ENCODE results near the gene LARP4B. TPM values are rescaled to one million over a fixed set of nuclear protein-coding genes. Genes with fewer than 3 reads are reported as not detected.

LARP4B gene
- total RNA-seq, 1 experiment from 2014 or later, result 31.1 TPM

DNA sequence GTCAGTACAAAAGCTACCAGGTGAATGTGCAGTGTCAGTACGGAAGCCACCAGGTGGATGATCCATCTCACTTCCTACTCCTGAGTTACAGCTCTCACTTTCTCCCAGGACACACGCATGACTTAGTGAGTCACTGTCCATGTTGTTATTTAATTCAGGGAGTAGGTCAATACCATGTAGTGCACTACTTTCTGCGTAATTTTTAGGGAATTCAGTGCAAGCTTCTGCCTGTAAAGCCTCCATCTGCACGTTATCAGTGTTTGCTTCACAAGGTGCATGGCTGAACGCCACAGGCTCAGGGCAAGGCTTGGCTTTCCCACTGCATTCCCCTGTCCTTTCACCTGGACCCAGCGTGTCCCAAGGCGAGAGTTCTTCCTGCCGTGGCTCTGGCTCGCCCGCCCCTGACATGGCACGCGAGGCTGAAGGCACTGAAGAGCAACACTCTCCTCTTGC lies 59.5 kb downstream of the LARP4B start:
- no peak for DNase-seq (ENCODE audit: extremely low read depth, low read depth)

DNA sequence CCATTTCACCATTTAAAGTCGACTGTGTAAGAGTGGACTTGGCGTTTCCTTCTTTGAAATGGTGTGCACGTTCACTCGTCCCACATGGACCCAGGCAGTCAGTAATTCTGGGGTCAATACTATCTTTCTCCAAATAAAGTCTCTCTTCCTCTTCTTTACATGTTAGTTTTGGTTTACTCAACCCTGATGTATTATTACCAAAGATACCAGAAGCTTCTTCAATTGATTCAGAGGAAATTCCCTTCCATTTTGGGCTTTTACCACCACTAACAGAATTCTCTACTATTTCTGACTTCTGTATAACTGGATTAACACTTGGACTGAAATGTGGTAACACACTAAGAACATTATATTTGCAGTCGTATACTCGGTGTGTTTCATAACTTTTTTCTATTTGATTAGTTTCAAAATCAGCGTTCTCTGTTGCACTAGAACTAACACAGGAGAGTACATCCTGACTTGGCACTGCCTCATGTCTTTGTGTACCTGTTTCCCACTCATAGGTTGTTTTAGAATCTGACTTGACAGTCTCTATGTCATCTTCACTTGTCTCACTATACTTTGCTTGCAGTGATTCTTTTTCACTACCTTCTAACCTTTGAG lies 60.8 kb downstream of the LARP4B start:
- DNase-seq (ENCODE audit: extremely low read depth, low read depth), result no peak

DNA sequence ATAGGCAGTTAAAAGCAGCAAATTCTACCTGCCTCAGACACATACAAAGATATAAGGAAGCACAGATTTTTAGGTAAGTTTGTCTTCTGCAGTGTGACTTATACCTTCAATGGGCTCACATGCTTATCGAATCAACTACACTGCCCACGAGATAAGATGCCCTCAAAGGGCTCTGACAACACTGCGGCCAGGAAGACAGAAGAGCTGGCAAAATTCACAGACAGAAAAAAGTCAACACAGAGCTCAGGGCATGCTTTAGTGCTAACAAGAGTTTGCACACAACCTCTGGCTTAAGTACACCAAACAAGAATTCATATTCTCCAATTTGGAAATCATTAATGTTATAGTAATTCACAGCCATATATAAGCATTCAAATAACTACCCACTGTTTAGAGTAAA lies 62.3 kb downstream of the LARP4B start:
- no peak for DNase-seq (ENCODE audit: extremely low read depth, low read depth)

DNA sequence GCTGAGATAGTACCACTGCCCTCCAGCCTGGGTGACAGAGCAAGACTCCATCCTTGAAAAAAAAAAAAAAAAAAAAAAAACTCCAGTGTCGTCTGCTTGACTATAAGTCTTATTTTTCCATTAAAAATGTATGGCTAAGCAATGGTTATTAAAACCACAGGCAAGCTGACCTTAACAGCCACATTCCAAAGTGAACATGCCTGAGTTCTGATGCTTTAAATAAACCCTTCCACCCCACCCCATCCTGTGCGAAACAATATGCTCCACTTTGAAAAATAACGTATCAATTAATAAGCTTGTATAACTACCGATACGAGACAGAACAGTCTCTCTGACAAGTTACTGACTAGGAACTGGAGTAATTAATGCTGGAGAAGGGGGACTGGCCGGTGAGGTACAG lies 63.7 kb downstream of the LARP4B start:
- no peak for DNase-seq (ENCODE audit: extremely low read depth, low read depth)

DNA sequence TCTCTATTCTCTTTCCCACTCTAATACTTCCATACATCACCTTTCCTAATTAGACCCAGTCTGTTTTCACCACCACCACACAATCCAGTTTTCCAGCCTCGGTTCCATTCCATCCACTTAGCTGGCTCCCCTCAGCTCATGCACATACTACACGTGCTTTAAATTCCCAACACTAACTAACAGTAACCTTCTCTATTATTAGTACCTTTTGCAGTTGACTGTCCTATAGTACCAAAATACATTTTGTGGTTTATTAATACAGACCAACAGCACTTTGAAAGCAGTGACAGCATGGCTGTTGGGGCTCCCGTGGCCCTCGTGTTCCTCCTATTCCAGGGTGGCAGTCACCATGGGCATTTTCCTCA lies 64.9 kb downstream of the LARP4B start:
- DNase-seq (ENCODE audit: extremely low read depth, low read depth), result no peak

DNA sequence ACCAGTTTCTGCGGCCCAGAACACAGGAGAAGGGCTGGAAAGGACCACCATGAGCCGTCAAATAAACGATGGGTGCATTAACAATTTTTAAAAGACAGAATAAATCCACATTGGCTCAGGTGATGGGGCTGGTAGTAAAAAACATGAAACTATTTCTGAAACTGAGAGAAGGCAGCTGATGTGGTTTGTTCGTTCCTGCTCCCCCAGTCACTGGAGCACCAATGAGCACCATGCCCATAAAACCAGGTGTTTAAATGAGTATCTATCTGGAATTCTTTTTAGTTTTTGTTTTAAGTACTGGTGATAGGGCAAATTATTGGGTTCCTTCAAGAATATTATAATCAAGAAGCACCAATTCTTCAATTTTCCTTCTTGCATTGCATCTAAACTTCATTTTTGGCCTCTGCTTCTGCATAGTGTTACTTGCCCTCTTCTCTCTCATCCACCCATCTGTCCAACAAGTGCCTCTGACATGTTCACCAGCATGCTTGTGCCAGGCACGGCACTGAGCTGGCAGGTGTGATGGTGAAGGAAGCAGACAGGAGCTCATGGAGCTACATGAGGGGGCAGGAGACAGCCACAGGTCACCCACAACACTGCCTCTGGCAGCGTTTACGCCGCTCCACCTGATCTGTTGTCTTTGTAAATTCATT lies 65.5 kb downstream of the LARP4B start:
- DNase-seq (ENCODE audit: extremely low read depth, low read depth), result no peak

DNA sequence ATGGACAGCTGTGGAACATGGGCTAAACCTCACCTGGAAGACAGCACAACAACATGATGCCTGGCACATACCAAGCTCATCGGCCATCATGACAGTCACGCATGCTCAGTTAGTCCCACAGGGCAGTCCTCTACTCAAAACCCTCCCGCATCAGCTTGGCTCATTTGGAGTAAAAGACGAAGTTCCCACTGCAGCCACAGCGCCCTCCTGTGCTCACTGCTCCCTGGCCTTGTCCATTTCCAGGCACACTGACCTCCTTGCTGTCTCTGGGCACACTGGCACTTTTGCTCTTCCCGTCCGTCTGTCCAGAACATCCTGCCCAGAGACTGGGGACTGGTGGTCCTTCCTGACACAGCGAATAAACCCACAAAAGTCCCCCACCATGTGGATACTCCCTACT lies 66.2 kb downstream of the LARP4B start:
- DNase-seq (ENCODE audit: extremely low read depth, low read depth), result no peak

DNA sequence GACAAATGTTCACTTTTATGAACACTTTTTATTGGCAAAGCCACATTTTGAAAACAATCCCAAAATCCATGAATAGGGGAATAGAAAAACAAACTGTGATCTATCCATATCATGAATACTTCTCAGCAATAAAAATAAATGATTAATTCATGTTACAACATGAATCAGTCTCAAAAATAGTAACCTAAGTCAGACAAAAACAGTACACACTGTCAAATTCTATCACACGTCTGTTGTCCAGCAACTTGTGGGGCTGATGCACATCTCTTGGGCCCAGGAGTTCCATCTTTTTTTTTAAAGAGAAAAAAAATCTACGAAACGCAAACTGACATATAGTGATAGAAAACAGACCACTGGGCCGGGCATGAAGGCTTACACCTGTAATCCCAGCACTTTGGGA lies 71.0 kb downstream of the LARP4B start:
- DNase-seq (ENCODE audit: extremely low read depth, low read depth), result no peak

DNA sequence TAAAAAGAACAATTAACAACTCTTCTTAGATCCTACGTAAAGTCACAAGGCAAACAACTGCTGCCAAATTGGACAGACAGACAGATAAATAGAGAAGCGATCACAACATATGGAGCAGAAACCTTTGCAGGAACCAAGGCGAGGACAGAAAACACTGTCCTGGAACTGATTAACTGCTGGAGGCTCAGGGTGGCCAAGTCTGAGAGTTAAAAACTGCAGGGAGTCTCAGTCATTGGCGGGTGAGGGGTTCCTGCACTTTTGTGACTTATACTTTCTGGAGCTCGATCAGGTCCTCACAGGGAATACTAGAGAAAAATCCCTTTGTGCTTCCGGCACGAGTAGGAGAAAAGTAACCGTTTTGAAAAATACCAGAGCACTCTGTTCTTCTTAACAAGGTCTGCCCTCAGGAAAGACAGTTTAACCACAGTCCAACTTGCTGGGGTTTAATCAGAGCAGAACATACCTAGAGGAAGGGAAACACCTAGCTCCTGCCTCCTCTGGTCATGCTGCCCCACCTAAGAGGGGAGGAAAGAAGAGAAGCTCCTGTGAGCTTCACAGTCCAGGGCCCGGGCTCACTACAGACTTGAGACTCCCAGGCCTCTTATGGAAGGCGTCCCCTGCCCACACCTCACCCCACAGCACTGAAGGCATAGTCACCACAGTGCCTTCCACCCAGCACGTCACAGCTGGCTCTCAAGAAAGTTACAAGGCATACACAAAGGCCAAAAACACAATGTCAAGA lies 74.9 kb downstream of the LARP4B start:
- DNase-seq (ENCODE audit: extremely low read depth, low read depth), result no peak

DNA sequence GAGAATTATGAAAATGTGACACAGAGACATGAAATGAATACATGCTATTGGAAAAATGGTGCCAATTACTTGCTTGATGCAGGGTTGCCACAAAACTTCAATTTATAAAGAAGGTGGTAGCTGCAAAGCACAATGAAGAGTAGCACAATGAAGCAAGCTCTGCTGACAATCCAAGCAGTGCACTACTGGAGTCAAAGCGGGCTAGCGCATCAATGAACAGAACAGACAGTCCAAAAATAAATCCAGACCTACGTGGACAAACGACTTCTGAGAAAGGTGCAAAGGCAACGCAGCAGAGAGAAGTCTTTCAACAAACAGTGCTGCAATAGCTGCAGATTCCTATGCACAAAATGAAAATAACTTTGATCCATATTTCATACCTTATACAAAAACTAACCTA lies 75.8 kb downstream of the LARP4B start:
- DNase-seq (ENCODE audit: extremely low read depth, low read depth), result no peak

DNA sequence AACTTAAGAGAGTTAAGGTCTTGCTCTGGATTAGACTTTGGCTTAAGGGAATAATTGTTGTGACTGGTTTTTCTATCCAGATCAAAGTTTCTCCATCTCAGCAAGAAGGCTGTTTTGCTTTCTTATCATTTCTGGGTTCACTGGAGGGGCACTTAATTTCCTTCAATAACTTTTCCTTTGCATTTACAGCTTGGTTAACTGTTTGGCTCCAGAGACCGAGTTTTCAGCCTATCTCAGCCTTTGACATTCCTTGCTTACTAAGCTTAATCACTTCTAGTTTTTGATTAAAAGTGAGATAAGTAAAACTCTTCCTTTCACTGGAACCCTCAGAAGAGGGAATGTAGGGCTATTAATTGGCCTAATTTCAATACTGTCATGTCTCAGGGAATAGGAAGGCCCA lies 76.4 kb downstream of the LARP4B start:
- no peak for DNase-seq (ENCODE audit: extremely low read depth, low read depth)

DNA sequence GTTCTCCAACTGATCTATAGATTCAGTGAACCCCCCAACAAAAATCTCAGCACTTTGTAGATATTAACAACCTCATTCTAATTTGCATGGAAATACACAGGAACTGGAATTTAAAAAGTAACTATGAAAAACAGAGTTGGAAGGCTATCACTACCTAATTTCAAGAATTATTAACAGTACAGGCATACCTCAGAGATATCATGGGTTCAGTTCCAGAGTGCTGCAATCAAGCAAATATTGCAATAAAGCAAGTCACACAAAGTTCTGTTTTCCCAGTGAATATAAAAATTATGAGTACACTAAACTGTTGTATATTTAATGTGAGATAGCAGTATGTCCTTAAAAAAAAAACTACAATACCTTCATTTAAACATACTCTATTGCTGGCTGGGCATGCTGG lies 78.5 kb downstream of the LARP4B start:
- no peak for DNase-seq (ENCODE audit: extremely low read depth, low read depth)

DNA sequence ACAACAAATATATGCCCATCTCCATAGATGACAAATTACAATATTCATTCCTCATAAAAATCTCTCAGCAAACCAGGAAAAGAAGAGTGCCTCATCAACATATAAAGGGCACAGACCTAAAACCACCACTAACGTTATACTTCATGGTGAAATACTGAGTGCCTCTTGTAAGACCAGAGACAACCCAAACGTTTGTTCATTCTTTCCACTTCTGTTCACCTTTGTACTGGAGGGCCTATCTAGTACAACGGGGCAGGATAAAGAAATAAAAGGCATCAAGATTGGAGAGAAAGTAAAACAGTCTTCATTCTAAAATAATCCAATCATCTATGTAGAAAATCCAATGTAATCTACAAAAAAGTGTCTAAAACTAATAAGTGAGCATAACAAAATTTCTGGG lies 79.1 kb downstream of the LARP4B start:
- no peak for DNase-seq (ENCODE audit: extremely low read depth, low read depth)

DNA sequence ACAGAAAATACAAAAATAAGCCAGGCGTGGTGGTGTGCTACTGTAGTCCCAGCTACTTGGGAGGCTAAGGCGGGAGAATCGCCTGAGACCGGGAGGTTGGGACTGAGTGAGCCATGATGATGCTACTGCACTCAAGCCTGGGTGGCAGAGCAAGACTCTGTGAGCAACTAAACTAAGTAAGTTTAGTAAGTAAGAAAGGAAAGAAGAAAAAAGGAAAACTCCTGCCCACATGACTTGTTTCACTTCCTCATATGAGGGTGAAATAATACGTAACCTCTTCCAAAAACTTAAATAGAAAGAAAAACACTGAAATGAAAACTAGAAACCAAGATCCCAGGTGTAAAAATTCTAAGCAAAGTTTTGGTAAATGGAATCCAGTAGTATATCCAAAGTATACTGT lies 79.6 kb downstream of the LARP4B start:
- no peak for DNase-seq (ENCODE audit: extremely low read depth, low read depth)

DNA sequence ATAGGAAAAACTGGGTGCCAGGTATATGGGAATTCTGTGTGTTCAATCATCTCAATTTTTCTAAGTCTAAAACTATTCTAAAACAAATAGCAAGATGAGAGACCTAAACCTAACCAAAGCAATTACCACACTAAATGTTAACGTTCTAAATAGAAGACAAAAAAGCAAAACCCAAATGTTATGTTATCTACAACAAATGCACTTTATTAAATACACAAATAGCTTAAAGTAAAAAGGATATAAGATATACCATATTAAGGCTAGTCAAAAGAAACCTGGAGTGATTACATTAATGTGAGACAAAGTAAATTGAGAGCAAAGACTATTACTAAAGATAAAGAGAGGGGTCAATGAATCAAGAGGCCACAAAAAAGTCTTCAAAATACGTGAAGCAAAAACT lies 81.4 kb downstream of the LARP4B start:
- DNase-seq (ENCODE audit: extremely low read depth, low read depth), result no peak

DNA sequence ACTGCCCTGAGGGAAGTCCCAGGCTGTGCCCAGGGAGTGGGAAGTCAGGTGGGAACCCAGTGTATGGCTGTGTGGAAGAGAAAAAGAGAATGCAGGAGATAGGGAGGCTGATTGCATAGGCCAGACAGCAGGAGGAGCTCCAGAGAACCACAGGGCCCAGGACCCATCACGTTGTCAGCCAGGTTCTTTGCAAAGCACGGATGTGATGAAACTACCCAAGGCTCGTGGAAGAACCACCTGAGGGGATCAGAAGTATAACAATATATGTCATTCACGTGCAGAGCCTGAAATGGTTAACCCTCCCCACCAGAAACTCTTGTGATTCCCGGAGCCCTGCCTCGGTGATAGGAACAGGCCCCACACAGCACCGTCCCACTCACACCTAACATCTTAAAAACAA lies 83.6 kb downstream of the LARP4B start:
- DNase-seq (ENCODE audit: extremely low read depth, low read depth), result no peak

DNA sequence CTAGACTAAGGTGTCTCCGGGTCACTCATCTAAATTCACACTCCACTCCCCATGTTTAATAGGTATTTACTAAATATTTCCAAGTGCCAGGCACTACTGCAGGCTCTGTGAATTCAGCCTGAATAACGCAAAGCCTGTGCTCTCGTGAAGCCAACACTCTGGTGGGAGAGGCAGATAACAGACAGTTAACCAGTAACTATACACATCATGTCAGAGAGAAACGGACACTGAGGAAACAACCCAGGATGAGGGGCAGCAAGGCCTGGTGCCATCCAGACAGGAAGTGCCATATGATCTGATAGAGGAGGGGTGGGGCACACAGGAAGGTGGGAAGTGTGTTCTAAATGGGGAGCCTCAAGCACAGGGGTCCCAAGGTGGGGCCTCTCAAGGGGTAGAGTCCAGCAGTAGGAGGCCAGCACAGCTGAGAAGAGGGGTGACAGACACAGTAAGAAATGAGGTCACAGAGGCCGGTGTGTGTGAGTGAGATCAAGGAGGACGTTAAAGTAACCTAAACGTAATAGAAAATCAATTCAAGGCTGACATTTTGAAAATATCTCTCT lies 85.3 kb downstream of the LARP4B start:
- DNase-seq (ENCODE audit: extremely low read depth, low read depth), result no peak

DNA sequence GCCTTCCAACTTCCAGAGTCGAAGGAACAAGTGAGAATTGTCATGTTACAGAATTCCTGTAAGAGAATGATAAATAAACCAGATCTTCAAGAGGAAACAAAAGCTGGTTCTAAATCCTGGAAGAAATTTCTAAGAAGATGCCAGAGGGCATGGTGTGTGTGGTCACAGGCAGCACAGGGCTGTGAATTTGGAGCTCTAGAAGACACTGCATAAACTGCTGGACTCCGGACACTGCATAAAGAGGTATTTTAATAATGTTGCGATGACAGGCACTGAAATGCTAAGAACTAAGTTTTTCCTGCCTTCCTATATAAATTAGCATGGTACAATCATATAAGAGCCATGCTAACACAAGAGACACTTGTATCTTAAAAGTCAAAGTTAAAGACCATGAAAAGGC lies 86.0 kb downstream of the LARP4B start:
- DNase-seq (ENCODE audit: extremely low read depth, low read depth), result no peak

DNA sequence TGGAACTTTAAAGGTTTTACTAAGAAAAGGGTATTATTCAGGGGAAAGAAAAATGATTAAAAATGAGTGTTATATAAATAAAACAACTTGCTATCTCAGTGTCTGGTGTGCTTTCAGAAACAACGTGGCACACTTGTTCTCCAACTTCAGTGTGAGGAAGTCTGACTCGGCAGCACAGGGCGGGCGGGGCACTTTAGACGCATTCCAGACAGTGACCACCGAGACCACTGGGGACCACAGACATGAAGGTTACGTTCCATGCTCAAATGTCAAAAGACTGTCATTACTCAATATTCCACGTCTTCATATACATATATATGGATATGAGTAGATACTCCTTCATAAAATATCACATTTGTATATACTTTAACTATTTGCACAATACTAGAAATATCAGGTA lies 87.0 kb downstream of the LARP4B start:
- DNase-seq (ENCODE audit: extremely low read depth, low read depth), result no peak

DNA sequence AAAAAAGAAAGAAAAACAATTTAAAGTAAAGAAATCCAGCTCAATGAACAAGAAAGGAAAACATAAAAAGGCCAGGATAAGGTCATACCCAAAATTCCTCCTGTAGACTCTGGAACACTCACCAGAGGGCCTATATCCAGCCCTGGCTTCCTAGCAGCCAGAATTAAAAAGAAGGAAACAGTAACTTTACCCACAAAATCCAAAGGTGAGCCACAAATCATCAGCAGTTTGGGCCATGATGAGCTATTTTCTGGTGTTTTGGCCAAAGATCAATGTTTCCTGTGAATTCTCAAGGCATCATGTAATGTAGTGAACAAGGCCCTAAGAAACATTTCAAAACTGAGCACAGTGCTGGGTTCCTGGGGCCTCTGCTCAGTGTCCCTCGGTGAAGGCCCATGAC lies 87.8 kb downstream of the LARP4B start:
- DNase-seq (ENCODE audit: extremely low read depth, low read depth), result no peak

DNA sequence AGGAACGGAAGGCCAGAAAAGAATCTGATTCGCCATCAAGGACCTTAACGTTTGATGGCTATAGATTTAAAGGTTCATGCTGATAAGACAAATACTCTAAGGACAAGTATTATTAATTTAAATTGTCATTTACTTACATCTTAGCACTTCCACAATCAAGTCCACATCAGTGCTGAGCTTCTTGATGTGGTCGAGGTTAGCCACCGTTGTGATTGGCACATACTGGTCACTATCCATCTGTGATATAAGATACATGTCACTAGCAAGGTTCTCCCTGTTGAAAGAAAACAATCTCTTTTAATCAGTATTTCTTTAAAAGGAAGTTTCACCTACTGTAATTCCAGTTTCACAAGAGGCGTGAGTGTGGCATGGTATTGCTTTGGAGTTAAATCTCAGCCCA lies 88.7 kb downstream of the LARP4B start:
- DNase-seq (ENCODE audit: extremely low read depth, low read depth), result no peak

DNA sequence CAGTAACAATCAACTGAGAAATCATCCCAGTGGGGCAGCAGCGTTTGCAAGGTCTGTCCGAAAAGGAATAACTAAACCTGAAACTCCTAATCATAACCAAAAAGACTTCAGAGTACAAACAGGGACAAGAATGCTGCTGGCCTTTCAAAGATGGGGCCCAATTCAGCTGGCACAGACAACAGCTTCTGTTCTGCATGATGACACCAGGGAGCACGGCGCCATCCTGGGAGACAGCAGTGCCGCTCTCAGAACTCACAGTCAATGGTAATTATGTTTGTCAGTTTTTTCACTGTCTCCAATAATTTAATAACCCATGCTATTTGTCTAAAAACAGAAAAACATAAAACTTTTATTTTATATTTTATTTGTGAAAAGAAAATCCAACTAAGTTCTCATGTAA lies 90.0 kb downstream of the LARP4B start:
- no peak for DNase-seq (ENCODE audit: extremely low read depth, low read depth)
